H9 (cell line): ENCODE data around the gene PPM1J. TPM values are rescaled to one million over a fixed set of nuclear protein-coding genes. Genes with fewer than 3 reads are reported as not detected.

ENCODE experiments used
- DNase-seq: peaks from one replicate; pipeline ENCODE4 v3.0.0-alpha.2; 2017
- H2AFZ ChIP-seq: one replicate; pipeline ENCODE4 v1.6.1; 2013; ENCODE audit warnings: mild to moderate bottlenecking, low read length, control low read depth, moderate library complexity
- H2AK5ac ChIP-seq: 2 replicates; pipeline ENCODE4 v1.6.1; 2013; ENCODE audit warnings: low read length, control low read depth, mixed read lengths; ENCODE audit not compliant: insufficient read length
- H2BK120ac ChIP-seq: one replicate; pipeline ENCODE4 v1.6.1; 2013; ENCODE audit warnings: low read depth, mild to moderate bottlenecking, low read length, control low read depth, inconsistent platforms; ENCODE audit not compliant: poor library complexity, severe bottlenecking
- H2BK12ac ChIP-seq: 2 replicates; pipeline ENCODE4 v1.6.1; 2013; ENCODE audit warnings: low read length, control low read depth, mixed read lengths, low read depth; ENCODE audit not compliant: insufficient read length
- H2BK15ac ChIP-seq: 2 replicates; pipeline ENCODE4 v1.6.1; 2013; ENCODE audit warnings: low read depth, low read length, control low read depth
- H2BK20ac ChIP-seq: one replicate; pipeline ENCODE4 v1.6.1; 2013; ENCODE audit warnings: low read depth, mild to moderate bottlenecking, low read length, control low read depth, inconsistent platforms; ENCODE audit not compliant: poor library complexity, severe bottlenecking
- H2BK5ac ChIP-seq: 2 replicates; pipeline ENCODE4 v1.6.1; 2013; ENCODE audit warnings: low read length, control low read depth, mixed read lengths; ENCODE audit not compliant: insufficient read length
- H3K14ac ChIP-seq: 2 replicates; pipeline ENCODE4 v1.6.1; 2013; ENCODE audit warnings: low read length, control low read depth; ENCODE audit not compliant: insufficient read depth
- H3K18ac ChIP-seq: 2 replicates; pipeline ENCODE4 v1.6.1; 2013; ENCODE audit warnings: low read depth, mild to moderate bottlenecking, mixed read lengths, low read length, control low read depth; ENCODE audit not compliant: insufficient read length
- H3K23ac ChIP-seq: 2 replicates; pipeline ENCODE4 v1.6.1; 2013; ENCODE audit warnings: low read length, control low read depth, mixed read lengths, low read depth; ENCODE audit not compliant: insufficient read length
- H3K23me2 ChIP-seq: 2 replicates; pipeline ENCODE4 v1.6.1; 2013; ENCODE audit warnings: low read depth, mild to moderate bottlenecking, mixed read lengths, low read length, control low read depth; ENCODE audit not compliant: insufficient read length, poor library complexity, severe bottlenecking
- H3K27ac ChIP-seq: 2 replicates; pipeline ENCODE4 v1.5.1; 2013; ENCODE audit warnings: low read length, control low read depth, mixed read lengths, low read depth; ENCODE audit not compliant: insufficient read length
- H3K27me3 ChIP-seq: 2 replicates; pipeline ENCODE4 v1.6.1; 2013; ENCODE audit warnings: low read length, control low read depth, inconsistent platforms; ENCODE audit not compliant: insufficient read depth
- H3K4ac ChIP-seq: 2 replicates; pipeline ENCODE4 v1.6.1; 2013; ENCODE audit warnings: low read depth, mild to moderate bottlenecking, control low read depth, inconsistent platforms, low read length, moderate library complexity
- H3K4me1 ChIP-seq: 2 replicates; pipeline ENCODE4 v1.6.1; 2013; ENCODE audit warnings: low read length, control low read depth, inconsistent platforms; ENCODE audit not compliant: insufficient read depth
- H3K4me2 ChIP-seq: 2 replicates; pipeline ENCODE4 v1.6.1; 2013; ENCODE audit warnings: low read length, control low read depth, mixed read lengths; ENCODE audit not compliant: insufficient read length, insufficient read depth
- H3K56ac ChIP-seq: 2 replicates; pipeline ENCODE4 v1.6.1; 2013; ENCODE audit warnings: low read depth, mild to moderate bottlenecking, mixed read lengths, low read length, control low read depth; ENCODE audit not compliant: insufficient read length
- H3K79me1 ChIP-seq: 2 replicates; pipeline ENCODE4 v1.6.1; 2013; ENCODE audit warnings: low read depth, mild to moderate bottlenecking, moderate library complexity, low read length, control low read depth, inconsistent platforms; ENCODE audit not compliant: insufficient read depth, poor library complexity, severe bottlenecking
- H3K79me2 ChIP-seq: 2 replicates; pipeline ENCODE4 v1.6.1; 2013; ENCODE audit warnings: low read length, control low read depth, inconsistent platforms; ENCODE audit not compliant: insufficient read depth
- H3K9ac ChIP-seq: 2 replicates; pipeline ENCODE4 v1.6.1; 2013; ENCODE audit warnings: low read length, control low read depth, mixed read lengths; ENCODE audit not compliant: insufficient read length; ENCODE audit errors: extremely low read depth
- H3K9me3 ChIP-seq: one replicate; pipeline ENCODE4 v1.6.1; 2013; ENCODE audit warnings: low read depth, low read length, inconsistent platforms; ENCODE audit not compliant: control insufficient read depth
- H3T11ph ChIP-seq: one replicate; pipeline ENCODE4 v1.6.1; 2013; ENCODE audit warnings: mild to moderate bottlenecking, low read length, control low read depth, inconsistent platforms
- H4K20me1 ChIP-seq: one replicate; pipeline ENCODE4 v1.6.1; 2013; ENCODE audit not compliant: control insufficient read depth, insufficient read length, insufficient read depth
- H4K5ac ChIP-seq: 2 replicates; pipeline ENCODE4 v1.6.1; 2013; ENCODE audit warnings: low read depth, mild to moderate bottlenecking, mixed read lengths, low read length, control low read depth; ENCODE audit not compliant: insufficient read length
- H4K8ac ChIP-seq: replicated peaks from 2 replicates; pipeline ENCODE4 v1.6.1; 2013; ENCODE audit warnings: low read length, control low read depth, mixed read lengths, low read depth; ENCODE audit not compliant: insufficient read length
- H4K91ac ChIP-seq: 2 replicates; pipeline ENCODE4 v1.6.1; 2013; ENCODE audit warnings: low read depth, mild to moderate bottlenecking, moderate library complexity, mixed read lengths, low read length, control low read depth; ENCODE audit not compliant: insufficient read length
- H3K27ac Mint-ChIP-seq, 3 experiments: 2 replicates in 2 of 3; 3 replicates in 1 of 3; pipeline ENCODE4 v1.8.0; 2020 to 2021; ENCODE audit warnings: mixed read lengths in 3 of 3, mild to moderate bottlenecking in 1 of 3, moderate library complexity in 1 of 3
- H3K27me3 Mint-ChIP-seq: 2 replicates; pipeline ENCODE4 v1.8.0; 2021; ENCODE audit warnings: low read depth, mild to moderate bottlenecking, moderate library complexity, mixed read lengths
- H3K36me3 Mint-ChIP-seq, 3 experiments: 2 replicates in 2 of 3; 3 replicates in 1 of 3; pipeline ENCODE4 v1.8.0; 2020 to 2021; ENCODE audit warnings: low read depth in 3 of 3, mixed read lengths in 3 of 3; ENCODE audit not compliant: insufficient read depth in 1 of 3
- H3K4me1 Mint-ChIP-seq, 2 experiments: 2 replicates each; pipeline ENCODE4 v1.8.0; 2020; ENCODE audit warnings: mixed read lengths in 2 of 2
- H3K4me3 Mint-ChIP-seq, 2 experiments: 2 replicates in 1 of 2; 3 replicates in 1 of 2; pipeline ENCODE4 v1.8.0; 2020 to 2021; ENCODE audit warnings: mild to moderate bottlenecking in 2 of 2, mixed read lengths in 2 of 2, moderate library complexity in 1 of 2
- H3K9me3 Mint-ChIP-seq, 2 experiments: 2 replicates in 1 of 2; 3 replicates in 1 of 2; pipeline ENCODE4 v1.8.0; 2020; ENCODE audit warnings: mild to moderate bottlenecking in 2 of 2, mixed read lengths in 2 of 2, moderate library complexity in 1 of 2
- WGBS: extraction: QIAGEN DNeasy Blood & Tissue Kit; methylation state at CpG from one replicate; pipeline ENCODE4 v1.1.7; 2013; ENCODE audit warnings: missing lambda C conversion rate, low lambda C conversion rate, mixed read lengths; ENCODE audit not compliant: insufficient read length; ENCODE audit errors: extremely low coverage; 5-methylcytosine and 5-hydroxymethylcytosine counted together
- total RNA-seq: library from RNA; stranded (reverse); gene quantifications from 2 replicates; pipeline ENCODE4 v1.2.1, GENCODE V29; 2021
- TF ChIP-seq, protein P1 (sequence below): fragments of 200-600 bp; sonication (generic); conservative IDR thresholded peaks from 3 replicates; pipeline ENCODE4 v1.8.0; 2021; ENCODE audit warnings: antibody characterized with exemption, mild to moderate bottlenecking

PPM1J gene
- total RNA-seq, 1 experiment from 2014 or later = 12.7 TPM

DNA sequence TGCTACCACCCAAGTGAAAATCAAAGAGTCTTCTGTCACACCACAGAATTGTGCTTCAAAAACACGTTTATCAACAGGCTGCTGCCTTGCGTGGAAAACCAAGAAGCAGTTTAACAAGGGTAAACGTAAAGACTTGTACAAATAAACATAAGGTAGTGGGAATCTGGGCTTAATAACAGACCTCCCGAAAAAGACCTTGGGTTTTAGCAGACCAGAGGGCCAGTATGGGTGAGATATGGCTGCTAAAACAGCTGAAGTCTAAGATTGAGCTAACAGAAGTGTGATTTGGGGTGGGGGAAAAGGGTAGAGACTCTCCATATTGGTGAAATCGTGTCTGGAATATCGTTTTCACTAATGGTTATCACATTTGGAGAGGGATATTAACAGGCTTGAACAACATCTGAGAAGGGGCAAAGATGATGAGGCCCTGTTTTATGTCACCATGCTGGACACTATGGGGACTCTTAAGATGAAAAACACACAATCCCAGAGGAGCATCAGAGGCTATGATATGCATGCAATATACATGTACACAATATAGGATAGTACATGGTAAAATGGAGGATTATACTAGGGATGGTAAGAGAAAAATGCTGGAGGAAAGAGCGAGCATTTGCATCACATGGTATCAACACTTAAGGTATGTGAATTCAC, 39.3 kb downstream of the PPM1J start:
- WGBS = no CpG with 5 or more reads among the region's 7 CpGs
- Histone ChIP-seq H2AFZ (peak overlapping the region; percentile 35), H4K5ac (no peak overlapping the region), H3K27me3 (peaks cover 6% of the 10 kb centered on the region; the same call in 1 of the 2 replicates), H2BK20ac (no peak overlapping the region), H3K9ac (peak overlapping the region; percentile 79), H3K9me3 (no peaks in the 10 kb centered on the region), H3K23ac (no peak overlapping the region), H3T11ph (no peak overlapping the region), H3K23me2 (peaks cover 14% of the 10 kb centered on the region), H3K4me1 (peaks cover 6% of the 10 kb centered on the region), H3K27ac (no peak overlapping the region), H3K4me2 (peak overlapping the region; percentile 86), H3K79me1 (no peaks in the 10 kb centered on the region), H4K91ac (no peak overlapping the region), H3K79me2 (peaks cover 5% of the 10 kb centered on the region; the same call in 1 of the 2 replicates), H4K8ac (no peak overlapping the region), H2AK5ac (no peak overlapping the region), H3K14ac (peak overlapping the region; percentile 95; the same call in 1 of the 2 replicates), H3K4ac (no peak overlapping the region), H2BK5ac (no peak overlapping the region), H3K56ac (no peak overlapping the region), H2BK12ac (no peak overlapping the region), H2BK120ac (no peak overlapping the region), H3K18ac (no peak overlapping the region), H2BK15ac (no peak overlapping the region), H4K20me1 (no peaks in the 10 kb centered on the region)
- Mint-ChIP-seq H3K36me3 (peaks cover 3 to 20% (median 12%) of the 10 kb centered on the region in 3 experiments; a peak in 5 of 7 replicates), H3K4me1 (peaks cover 43 to 48% of the 10 kb centered on the region in 2 experiments), H3K27ac (no peak overlapping the region), H3K4me3 (peak overlapping the region; percentile 77 to 86), H3K27me3 (peaks cover 12% of the 10 kb centered on the region), H3K9me3 (no peaks in the 10 kb centered on the region)
- TF ChIP-seq, protein P1, sequence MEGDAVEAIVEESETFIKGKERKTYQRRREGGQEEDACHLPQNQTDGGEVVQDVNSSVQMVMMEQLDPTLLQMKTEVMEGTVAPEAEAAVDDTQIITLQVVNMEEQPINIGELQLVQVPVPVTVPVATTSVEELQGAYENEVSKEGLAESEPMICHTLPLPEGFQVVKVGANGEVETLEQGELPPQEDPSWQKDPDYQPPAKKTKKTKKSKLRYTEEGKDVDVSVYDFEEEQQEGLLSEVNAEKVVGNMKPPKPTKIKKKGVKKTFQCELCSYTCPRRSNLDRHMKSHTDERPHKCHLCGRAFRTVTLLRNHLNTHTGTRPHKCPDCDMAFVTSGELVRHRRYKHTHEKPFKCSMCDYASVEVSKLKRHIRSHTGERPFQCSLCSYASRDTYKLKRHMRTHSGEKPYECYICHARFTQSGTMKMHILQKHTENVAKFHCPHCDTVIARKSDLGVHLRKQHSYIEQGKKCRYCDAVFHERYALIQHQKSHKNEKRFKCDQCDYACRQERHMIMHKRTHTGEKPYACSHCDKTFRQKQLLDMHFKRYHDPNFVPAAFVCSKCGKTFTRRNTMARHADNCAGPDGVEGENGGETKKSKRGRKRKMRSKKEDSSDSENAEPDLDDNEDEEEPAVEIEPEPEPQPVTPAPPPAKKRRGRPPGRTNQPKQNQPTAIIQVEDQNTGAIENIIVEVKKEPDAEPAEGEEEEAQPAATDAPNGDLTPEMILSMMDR = no peak
- no peak for DNase-seq
